OCI-LY1 (cell line): Measurements from ENCODE around the gene USH2A.

Experiments used
- H2AFZ ChIP-seq: fragments of 200-600 bp; sonication (generic), shearing (Covaris generic); 2 replicates; pipeline ENCODE4 v1.6.0; 2014; ENCODE audit warnings: antibody characterized with exemption, mild to moderate bottlenecking, low read length
- H3F3A ChIP-seq: fragments of 200-600 bp; sonication (generic), shearing (Covaris generic); 2 replicates; pipeline ENCODE4 v1.6.0; 2014; ENCODE audit warnings: mild to moderate bottlenecking, antibody characterized with exemption, low read length, moderate library complexity; ENCODE audit not compliant: insufficient read depth
- H3K27ac ChIP-seq: fragments of 200-600 bp; sonication (generic); 2 replicates; pipeline ENCODE4 v1.5.1; 2014; ENCODE audit warnings: low read length, mixed run types, mild to moderate bottlenecking, low read depth; ENCODE audit not compliant: poor library complexity, severe bottlenecking
- H3K27me3 ChIP-seq: fragments of 200-600 bp; sonication (generic); 2 replicates; pipeline ENCODE4 v1.6.0; 2014; ENCODE audit warnings: antibody characterized with exemption, mild to moderate bottlenecking, low read length, moderate library complexity; ENCODE audit not compliant: insufficient read depth
- H3K36me3 ChIP-seq: fragments of 200-600 bp; sonication (generic); 2 replicates; pipeline ENCODE4 v1.6.1; 2014; ENCODE audit warnings: mild to moderate bottlenecking, antibody characterized with exemption, low read length, moderate library complexity, mixed read lengths; ENCODE audit not compliant: insufficient read depth
- H3K4me1 ChIP-seq: fragments of 200-600 bp; sonication (generic); 2 replicates; pipeline ENCODE4 v1.5.1; 2014; ENCODE audit warnings: mild to moderate bottlenecking, low read length, moderate library complexity; ENCODE audit not compliant: insufficient read depth, severe bottlenecking
- H3K4me2 ChIP-seq: fragments of 200-600 bp; sonication (generic), shearing (Covaris generic); 2 replicates; pipeline ENCODE4 v1.6.1; 2014; ENCODE audit warnings: low read length
- H3K4me3 ChIP-seq: fragments of 200-600 bp; sonication (generic); 2 replicates; pipeline ENCODE4 v1.5.1; 2014; ENCODE audit warnings: low read length, low read depth, mild to moderate bottlenecking, mixed read lengths; ENCODE audit not compliant: poor library complexity, severe bottlenecking
- H3K79me2 ChIP-seq: fragments of 200-600 bp; shearing (Covaris generic); 2 replicates; pipeline ENCODE4 v1.6.1; 2016; ENCODE audit warnings: mixed run types, low read length, mixed read lengths; ENCODE audit not compliant: insufficient read depth
- H3K9ac ChIP-seq: fragments of 200-600 bp; sonication (generic), shearing (Covaris generic); 2 replicates; pipeline ENCODE4 v1.6.1; 2014; ENCODE audit warnings: mild to moderate bottlenecking, low read length, mixed read lengths
- H3K9me2 ChIP-seq: fragments of 200-600 bp; sonication (generic), shearing (Covaris generic); 2 replicates; pipeline ENCODE4 v1.6.1; 2014; ENCODE audit warnings: low read depth, mild to moderate bottlenecking, low read length, mixed read lengths
- H3K9me3 ChIP-seq: fragments of 200-600 bp; shearing (Covaris generic); 2 replicates; pipeline ENCODE4 v1.6.1; 2014; ENCODE audit warnings: low read length, mixed read lengths
- H4K20me1 ChIP-seq: fragments of 200-600 bp; sonication (generic), shearing (Covaris generic); 2 replicates; pipeline ENCODE4 v1.6.0; 2016; ENCODE audit warnings: mild to moderate bottlenecking, low read length; ENCODE audit not compliant: insufficient read depth
- EZH2 ChIP-seq: fragments of 200-600 bp; sonication (generic), shearing (Covaris generic); IDR thresholded peaks from 2 replicates; pipeline ENCODE4 v1.8.0; 2017; ENCODE audit warnings: borderline replicate concordance, mixed run types, mild to moderate bottlenecking, antibody characterized with exemption, low read length, moderate library complexity, mixed read lengths
- TF ChIP-seq, protein P1 (sequence below): fragments of 200-600 bp; sonication (generic), shearing (Covaris generic); IDR thresholded peaks from 2 replicates; pipeline ENCODE4 v1.5.1; 2017; ENCODE audit warnings: mild to moderate bottlenecking, antibody characterized with exemption, low read length, moderate library complexity, mixed read lengths

USH2A gene

DNA sequence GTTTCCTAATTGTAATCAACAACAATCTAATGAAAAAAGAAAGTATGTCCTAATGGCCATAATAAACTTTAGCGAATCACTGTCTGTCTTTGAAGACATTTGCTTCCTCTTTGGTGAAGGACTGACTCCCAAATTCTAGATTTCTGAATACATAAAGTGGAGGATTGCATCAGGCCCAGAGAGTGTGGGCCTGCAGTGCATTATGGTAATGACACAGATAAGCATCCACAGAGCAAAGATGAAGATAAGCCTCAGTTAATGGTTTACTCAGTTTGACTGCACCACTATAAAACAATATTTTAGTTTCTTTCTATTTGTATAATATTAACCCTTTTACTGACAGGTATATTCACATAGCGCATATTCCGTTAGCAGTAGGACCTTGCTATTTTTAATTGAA is 490.7 kb downstream of the USH2A start:
- no peaks in the 10 kb centered on the region for H3K36me3 ChIP-seq
- H3K4me3 ChIP-seq = no peak overlapping the region
- no peaks in the 10 kb centered on the region for H4K20me1 ChIP-seq
- H3K4me2 ChIP-seq = no peak overlapping the region
- H3K9ac ChIP-seq = no peak overlapping the region
- H3K27me3 ChIP-seq = no peaks in the 10 kb centered on the region
- H3K9me3 ChIP-seq = no peaks in the 10 kb centered on the region
- H3K79me2 ChIP-seq = no peaks in the 10 kb centered on the region
- no peaks in the 10 kb centered on the region for H3K9me2 ChIP-seq
- H3K4me1 ChIP-seq = no peaks in the 10 kb centered on the region
- no peak overlapping the region for H3K27ac ChIP-seq
- TF ChIP-seq EZH2 = no peak
- TF ChIP-seq, protein P1, sequence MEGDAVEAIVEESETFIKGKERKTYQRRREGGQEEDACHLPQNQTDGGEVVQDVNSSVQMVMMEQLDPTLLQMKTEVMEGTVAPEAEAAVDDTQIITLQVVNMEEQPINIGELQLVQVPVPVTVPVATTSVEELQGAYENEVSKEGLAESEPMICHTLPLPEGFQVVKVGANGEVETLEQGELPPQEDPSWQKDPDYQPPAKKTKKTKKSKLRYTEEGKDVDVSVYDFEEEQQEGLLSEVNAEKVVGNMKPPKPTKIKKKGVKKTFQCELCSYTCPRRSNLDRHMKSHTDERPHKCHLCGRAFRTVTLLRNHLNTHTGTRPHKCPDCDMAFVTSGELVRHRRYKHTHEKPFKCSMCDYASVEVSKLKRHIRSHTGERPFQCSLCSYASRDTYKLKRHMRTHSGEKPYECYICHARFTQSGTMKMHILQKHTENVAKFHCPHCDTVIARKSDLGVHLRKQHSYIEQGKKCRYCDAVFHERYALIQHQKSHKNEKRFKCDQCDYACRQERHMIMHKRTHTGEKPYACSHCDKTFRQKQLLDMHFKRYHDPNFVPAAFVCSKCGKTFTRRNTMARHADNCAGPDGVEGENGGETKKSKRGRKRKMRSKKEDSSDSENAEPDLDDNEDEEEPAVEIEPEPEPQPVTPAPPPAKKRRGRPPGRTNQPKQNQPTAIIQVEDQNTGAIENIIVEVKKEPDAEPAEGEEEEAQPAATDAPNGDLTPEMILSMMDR = no peak
- H3F3A ChIP-seq = no peaks in the 10 kb centered on the region
- H2AFZ ChIP-seq = no peak overlapping the region

DNA sequence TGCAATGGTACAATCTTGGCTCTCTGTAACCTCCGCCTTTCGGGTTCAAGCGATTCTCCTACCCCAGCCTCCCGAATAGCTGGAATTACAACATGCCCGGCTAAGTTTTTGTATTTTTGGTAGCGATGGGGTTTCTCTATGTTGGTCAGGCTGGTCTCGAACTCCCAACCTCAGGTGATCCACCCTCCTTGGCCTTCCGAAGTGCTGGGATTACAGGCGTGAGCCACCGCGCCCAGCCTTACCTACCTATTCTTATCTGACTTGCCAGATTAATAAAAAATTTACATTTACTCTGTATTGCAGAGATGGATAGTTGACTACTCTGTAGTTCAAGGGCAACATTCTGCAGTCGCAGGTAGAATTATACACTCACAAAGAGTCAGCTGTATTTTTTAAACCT is 496.6 kb downstream of the USH2A start:
- Histone ChIP-seq H3K9ac (no peak overlapping the region), H3K79me2 (no peaks in the 10 kb centered on the region), H3K27me3 (no peaks in the 10 kb centered on the region), H4K20me1 (no peaks in the 10 kb centered on the region), H3K4me1 (no peaks in the 10 kb centered on the region), H3K9me2 (no peaks in the 10 kb centered on the region), H3K36me3 (no peaks in the 10 kb centered on the region), H3K4me2 (no peak overlapping the region), H3F3A (no peaks in the 10 kb centered on the region), H3K4me3 (no peak overlapping the region), H3K9me3 (no peaks in the 10 kb centered on the region), H3K27ac (no peak overlapping the region), H2AFZ (no peak overlapping the region)
- TF ChIP-seq, protein P1 = no peak
- TF ChIP-seq EZH2 = no peak

DNA sequence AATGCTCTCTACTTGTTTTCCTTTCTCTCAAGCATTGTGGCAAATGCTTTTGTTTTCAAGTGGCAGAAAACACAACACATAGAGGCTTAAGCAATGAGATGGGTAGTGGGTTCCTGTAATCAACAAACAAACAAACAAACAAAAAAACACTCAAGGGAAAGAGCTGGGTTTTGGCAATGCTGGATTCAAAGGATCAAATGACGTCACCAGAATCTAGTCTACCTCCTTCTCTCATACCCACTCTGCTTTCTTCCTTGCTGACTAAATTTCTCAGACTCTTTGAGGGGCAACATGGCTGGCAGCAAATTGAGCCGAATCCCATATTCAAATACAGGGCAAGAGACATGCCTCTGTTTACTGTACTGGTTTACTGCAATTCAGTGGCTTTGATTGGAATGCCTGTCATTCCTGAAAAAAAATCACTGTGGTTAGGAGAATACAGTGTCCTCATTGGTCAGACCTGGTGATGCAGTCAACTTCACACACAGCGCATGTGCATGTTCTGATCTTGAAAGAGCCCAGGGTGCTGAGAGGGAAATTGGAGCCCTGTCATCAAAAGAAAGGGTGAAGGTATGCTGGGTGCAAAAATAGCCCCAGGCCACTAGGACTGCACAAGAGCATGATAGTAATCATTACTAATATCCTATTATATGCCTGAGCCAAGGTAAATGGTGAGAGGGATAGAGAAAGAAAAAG is 500.0 kb downstream of the USH2A start:
- TF ChIP-seq, protein P1 = no peak
- no peak for TF ChIP-seq EZH2

More for the DNA sequence above, 500.0 kb downstream of the USH2A start:
- H3K27me3 ChIP-seq = no peaks in the 10 kb centered on the region
- no peaks in the 10 kb centered on the region for H3K9me2 ChIP-seq
- H3K27ac ChIP-seq = no peak overlapping the region
- no peaks in the 10 kb centered on the region for H4K20me1 ChIP-seq
- H3K4me3 ChIP-seq = no peak overlapping the region
- no peaks in the 10 kb centered on the region for H3K36me3 ChIP-seq
- no peaks in the 10 kb centered on the region for H3K79me2 ChIP-seq
- no peak overlapping the region for H3K4me2 ChIP-seq
- H3K4me1 ChIP-seq = no peaks in the 10 kb centered on the region
- H3K9ac ChIP-seq = no peak overlapping the region
- no peaks in the 10 kb centered on the region for H3F3A ChIP-seq
- H3K9me3 ChIP-seq = no peaks in the 10 kb centered on the region
- no peak overlapping the region for H2AFZ ChIP-seq
